Activated T-helper 1 cell treated with Interleukin-2 at 50 U/mL for 16 hours (primary cell): Measurements from ENCODE around the gene ATR.
"Not testable (repeated sequence)": the region's sequence is repeated elsewhere in the genome, so short reads cannot be mapped to it uniquely, and the experiment has no call there.

ENCODE experiments used
- DNase-seq: peaks from one replicate; pipeline ENCODE4 v3.0.0-alpha.2; 2020; ENCODE audit warnings: low read depth

ATR gene

DNA sequence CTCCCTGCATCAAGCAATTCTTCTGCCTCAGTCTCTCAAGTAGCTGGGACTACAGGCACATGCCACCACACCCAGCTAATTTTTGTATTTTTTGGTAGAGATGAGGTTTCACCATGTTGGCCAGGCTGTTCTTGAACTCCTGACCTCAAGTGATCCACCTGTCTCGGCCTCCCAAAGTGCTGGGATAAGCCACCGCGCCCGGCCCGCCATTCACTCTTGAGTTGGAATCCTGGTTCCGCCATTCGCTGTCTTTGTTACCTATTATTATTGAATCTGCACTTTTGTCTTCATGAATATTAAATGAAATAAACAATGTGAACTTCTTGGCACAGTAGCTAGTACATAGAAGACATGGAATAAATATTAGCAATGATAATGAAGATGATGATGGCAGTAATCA is 13.7 kb upstream of the ATR start:
- not testable (repeated sequence) for DNase-seq

- DNase-seq: no peak
Observed at GRCh38 chr3:142588703-142589102, 10.2 kb upstream of the ATR start.

- no peak for DNase-seq
Observed at GRCh38 chr3:142586803-142587406, 8.4 kb upstream of the ATR start.

DNA sequence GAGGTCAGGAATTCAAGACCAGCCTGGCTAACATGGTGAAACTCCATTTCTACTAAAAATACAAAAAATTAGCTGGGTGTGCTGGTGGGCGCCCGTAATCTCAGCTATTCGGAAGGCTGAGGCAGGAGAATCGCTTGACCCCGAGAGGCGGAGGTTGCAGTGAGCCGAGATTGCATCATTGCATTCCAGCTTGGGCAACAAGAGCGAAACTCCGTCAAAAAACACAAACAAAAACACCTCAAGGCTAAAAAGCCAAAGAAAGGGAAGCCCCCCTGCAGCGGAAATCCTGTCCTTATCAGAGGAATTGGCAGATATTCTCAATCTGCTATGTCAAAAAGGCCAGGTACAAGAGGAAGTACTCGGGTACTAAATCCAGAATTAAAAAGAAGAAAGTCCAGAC is 2.5 kb upstream of the ATR start:
- not testable (repeated sequence) for DNase-seq

- DNase-seq: no peak
Observed at GRCh38 chr3:142580061-142580423, 1.5 kb upstream of the ATR start.

DNA sequence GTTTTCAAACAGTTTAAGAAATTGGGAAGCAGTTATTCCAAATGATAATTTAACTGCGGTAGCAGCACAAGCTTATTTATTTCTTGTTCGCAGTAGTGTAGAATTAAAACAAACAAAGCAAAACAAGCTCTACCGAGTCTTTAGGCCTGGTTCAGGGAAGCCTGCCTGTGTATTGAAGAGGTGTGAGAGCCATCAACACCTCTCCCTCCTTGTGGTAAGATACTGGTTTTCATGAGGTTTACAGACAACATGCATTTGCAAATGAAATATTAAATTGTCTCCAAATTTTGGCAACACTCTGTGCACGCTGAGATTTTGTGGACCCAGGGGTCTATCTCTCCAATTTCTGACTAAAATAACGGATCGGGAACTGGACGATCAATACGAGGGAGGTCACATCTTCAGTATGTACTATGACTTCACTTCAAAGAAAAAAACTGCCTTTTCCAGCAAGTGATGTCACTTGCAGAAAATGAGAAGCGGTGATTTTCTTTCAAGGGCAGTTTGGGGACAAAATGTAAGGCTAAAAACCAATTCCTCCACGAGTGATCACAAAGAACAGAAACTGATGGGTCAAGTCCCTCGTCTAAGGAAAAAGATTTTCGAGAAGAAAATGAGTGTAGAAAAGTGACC is 721 bp downstream of the ATR start:
- no peak for DNase-seq

GRCh38 chr3:142576792-142577191 is 1.7 kb downstream of the ATR start:
- DNase-seq: no peak

DNA sequence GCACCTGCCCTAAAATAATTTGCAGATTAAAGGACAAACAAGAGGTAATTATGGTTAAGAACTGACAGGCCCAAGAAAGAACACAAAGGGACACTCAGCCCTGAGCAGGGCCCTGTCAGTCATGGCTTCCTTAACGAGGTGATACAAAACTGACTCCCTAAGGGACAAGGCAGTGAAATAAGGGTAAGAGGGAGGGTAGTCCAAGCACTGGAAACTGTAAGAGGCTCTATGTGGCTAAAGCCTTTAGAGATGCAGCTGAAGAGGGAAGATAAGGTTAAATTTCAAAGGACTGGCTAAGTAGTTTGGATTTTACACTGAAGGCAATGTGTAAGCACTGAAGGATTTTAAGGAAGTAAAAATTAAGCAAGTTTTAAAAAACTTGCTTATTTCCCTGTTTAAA is 3.9 kb downstream of the ATR start:
- DNase-seq: no peak

DNA sequence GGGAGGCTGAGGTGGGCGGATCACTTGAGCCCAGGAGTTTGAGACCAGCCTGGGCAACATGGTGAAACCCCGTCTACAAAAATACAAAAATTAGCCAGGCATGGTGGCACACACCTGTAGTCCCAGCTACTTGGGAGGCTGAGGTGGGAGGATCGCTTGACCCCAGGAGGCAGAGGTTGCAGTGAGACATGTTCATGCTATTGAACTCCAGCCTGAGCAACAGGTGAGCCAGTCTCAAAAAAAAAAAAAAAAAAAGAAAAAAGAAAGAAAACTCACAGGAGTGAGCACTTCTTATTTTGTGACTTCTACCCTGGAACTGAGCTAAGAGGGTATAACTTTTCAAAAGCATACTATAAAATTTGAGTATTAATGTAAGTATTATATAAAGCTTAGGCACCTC is 4.3 kb downstream of the ATR start:
- DNase-seq: not testable (repeated sequence)

- DNase-seq: not testable (repeated sequence)
Observed at GRCh38 chr3:142569422-142569821, 9.1 kb downstream of the ATR start.

DNA sequence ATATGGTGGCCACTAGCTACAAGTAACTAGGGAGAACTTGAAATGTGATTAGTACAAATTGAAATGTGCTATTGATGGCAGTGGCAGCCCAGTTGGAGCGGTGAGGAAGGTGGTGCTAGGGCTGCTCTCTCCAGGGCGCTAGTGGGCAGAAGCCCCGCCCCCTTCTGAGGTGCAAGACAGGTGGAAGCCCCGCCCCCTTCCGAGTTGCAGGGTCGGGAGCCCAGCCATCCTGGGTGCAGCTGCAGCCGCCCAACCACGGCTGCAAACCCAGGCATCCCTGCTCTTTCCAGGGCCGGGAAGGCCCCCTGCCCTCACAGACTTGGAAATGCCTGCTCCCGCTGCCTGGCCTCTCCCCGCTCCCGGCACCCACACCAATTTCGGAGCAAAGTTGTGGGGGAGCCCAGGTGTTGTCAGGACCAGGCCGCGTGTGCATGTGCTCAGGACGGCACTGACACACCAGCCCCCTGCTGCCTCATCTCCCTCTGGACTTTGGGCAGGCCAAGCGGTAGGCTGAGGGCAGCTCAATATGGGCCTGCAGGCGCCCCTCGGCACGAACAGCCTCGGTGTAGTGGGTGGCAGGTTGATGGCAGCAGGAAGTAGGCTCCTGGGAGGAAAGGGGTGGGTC is 10.0 kb downstream of the ATR start:
- no peak for DNase-seq

- DNase-seq: no peak
Observed at GRCh38 chr3:142566096-142566495, 12.4 kb downstream of the ATR start.

DNA sequence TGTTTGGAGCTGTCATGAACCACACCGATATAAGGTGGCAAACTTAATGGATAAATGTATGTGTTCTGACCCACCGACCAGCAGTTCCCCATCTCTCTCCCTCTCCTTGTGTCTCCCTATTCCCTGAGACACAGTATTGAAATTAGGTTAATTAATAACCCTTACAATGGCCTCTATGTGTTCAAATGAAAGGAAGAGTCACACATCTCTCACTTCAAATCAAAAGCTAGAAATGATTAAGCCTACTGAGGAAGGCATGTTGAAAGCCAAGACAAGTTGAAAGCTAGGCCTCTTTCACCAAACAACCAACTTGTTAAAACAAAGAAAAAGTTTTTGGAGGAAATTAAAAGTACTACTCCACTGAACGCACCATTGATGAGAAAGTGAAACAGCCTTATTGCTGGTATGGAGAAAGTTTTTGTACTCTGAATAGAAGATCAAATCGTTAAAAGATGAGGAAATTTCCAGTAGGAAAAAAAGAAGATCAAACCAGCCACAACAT is 15.0 kb downstream of the ATR start:
- no peak for DNase-seq

GRCh38 chr3:142560118-142560517 is 18.4 kb downstream of the ATR start:
- DNase-seq: no peak

DNA sequence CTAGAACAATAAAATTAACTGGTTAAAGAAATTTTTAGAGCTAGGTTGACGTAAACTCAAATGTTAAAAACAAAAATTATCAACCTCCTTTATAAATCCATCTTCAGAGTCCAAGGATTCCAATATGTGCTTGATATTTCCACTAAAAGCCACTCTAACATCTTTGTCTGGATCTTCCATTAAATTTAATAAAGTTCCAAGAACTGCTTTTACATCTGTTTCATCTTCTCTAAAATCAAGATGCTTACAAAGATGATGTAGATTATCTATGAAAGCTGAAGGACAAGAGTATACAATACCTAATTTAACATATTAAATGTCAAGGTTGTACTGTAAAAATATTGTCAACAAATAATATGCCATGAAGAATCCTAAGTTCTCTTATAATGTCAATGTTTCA is 24.8 kb downstream of the ATR start:
- no peak for DNase-seq

DNA sequence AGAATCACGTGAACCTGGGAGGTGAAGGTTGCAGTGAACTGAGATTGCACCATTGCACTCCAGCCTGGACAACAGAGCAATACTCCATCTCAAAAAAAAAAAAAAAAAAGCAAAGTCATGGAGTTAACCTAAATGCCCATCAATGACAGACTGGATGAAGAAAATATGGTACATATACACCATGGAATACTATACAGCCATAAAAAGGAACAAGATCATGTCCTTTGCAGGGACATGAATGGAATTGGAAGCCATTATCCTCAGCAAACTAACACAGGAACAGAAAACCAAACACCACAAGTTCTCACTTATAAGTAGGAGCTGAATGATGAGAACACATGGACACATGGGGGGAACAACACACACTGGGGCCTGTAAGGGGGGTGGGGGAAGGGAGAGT is 26.0 kb downstream of the ATR start:
- DNase-seq: not testable (repeated sequence)

DNA sequence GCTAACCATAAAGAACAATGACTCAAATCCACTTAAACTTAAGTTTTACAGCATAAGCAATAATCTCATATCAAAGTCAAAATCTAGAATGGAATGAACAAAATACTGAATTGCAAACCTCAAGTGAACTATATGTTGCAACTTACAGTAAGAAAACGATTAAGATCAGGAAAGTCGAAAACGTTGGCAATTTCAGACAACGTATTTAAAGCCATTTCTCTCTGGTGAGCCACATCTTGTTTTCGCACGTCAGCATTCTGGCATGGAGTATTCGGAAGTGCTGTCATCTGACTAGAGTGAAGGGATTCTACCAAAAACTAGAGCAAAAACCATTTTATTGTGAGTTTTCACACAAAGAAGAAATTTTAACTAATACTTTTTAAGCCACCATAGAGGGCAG is 28.5 kb downstream of the ATR start:
- DNase-seq: no peak

- DNase-seq: no peak
Observed at GRCh38 chr3:142543307-142543706, 35.2 kb downstream of the ATR start.

DNA sequence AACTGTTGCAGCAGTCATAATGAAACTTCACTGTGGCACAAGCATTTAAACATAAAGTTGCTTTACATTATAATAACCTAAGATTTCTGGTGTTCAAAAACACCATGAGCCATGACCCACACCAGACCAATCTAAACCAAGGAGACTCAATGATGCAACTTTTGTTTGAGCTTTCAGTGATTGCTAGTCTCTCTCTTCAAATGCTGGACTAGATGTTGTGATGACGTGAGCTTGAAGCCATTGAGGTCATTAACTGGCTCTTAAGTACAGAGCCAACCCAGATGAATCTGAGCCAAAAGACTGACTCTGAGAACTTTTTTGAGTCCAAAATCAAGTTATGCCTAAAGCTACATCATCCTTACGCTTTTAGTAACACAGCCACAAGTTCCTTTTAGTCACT is 36.5 kb downstream of the ATR start:
- no peak for DNase-seq

DNA sequence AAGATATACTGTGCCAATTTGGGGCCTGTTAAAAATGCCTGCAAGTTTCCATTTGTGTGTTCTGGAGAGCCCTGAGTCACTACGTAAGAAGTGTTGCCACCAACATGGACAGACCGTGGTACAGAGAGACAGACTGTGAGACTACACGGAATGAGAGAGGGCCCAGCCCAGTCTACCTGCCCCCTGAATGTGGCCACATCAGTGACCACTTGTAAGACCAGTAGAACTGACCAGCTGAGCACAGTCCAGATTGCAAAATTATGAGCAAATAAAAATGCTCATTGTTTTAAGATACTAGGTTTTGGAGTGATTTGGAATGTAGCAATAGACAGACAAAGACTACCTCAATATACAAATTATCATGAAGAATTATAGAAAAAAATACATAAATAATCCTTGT is 42.0 kb downstream of the ATR start:
- DNase-seq: no peak

- no peak for DNase-seq
Observed at GRCh38 chr3:142534543-142534942, 44.0 kb downstream of the ATR start.

DNA sequence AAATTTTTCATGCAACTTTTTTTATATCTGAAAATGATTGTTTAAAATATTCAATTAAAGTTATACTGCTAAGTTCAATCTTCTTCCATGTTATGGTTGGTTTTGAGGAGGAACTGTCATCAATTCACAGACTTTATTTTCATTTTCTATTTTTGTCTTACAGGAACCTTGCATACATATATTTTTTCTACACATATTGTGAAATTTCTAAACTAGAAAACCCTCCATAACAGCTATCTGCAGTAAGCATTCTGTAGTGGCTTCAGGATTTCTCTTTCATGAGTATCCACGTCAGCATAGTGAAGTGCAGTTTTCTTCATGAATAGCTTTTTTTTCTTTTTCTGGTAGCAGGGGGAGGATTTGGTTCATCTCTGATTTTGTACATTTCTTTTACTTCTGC is 48.2 kb downstream of the ATR start:
- DNase-seq: no peak

DNA sequence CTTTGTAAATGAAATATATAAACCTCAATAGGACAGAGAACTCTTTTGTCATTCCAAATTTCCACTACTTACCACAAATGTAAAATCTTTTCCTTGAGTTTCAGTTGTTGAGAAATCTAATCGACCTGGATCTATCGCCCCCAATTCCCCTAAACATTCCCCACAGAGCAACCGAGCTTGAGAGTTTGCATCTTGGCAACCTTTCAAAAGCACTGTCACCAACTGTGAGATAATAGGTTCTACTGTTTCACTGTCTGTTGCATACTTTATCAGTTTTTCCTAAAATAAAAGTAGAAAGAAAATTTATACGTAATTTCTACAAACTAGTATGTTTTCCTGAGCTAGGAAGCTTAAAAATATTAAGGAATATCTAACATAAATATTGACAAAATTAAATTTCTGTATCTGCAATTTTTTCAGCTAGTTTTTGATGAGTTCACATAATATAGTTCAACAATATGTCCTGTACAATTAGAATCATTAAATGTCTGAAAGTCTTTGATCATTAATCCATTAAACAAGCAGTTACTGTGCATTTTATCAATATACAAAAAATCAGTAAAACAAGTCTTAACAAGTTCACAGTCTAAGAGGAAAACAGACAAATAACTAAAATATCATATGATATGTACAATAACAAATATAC is 54.5 kb downstream of the ATR start:
- DNase-seq: no peak
